Stimulated activated CD4-positive, alpha-beta T cell treated with anti-CD3 and anti-CD28 coated beads, Interleukin-2, amount 100 ng/mL, for 4 hours (primary cell): Measurements from ENCODE around the gene NFIB.

Source experiments
- DNase-seq: peaks from one replicate; pipeline ENCODE4 v3.0.0-alpha.2; 2020; ENCODE audit warnings: low read depth

Gene NFIB

GRCh38 chr9:14147738-14148137 lies 166.2 kb downstream of the NFIB start:
- no peak for DNase-seq

- DNase-seq: no peak
These were observed 167.6 kb downstream of the NFIB start for GRCh38 chr9:14146201-14146874.

- no peak for DNase-seq
These were observed 169.7 kb downstream of the NFIB start for GRCh38 chr9:14144215-14144614.

GRCh38 chr9:14141699-14142098 lies 172.2 kb downstream of the NFIB start:
- DNase-seq: no peak

- DNase-seq: no peak
These were observed 173.7 kb downstream of the NFIB start for GRCh38 chr9:14140096-14140697.

GRCh38 chr9:14139287-14139686 lies 174.7 kb downstream of the NFIB start:
- DNase-seq: no peak

GRCh38 chr9:14136646-14137370 lies 177.1 kb downstream of the NFIB start:
- no peak for DNase-seq

GRCh38 chr9:14136047-14136635 lies 177.8 kb downstream of the NFIB start:
- DNase-seq: no peak

GRCh38 chr9:14135421-14135820 lies 178.5 kb downstream of the NFIB start:
- no peak for DNase-seq

- DNase-seq: no peak
These were observed 180.5 kb downstream of the NFIB start for GRCh38 chr9:14133394-14133793.

- DNase-seq: no peak
These were observed 181.2 kb downstream of the NFIB start for GRCh38 chr9:14132775-14133174.

GRCh38 chr9:14131356-14132088 lies 182.4 kb downstream of the NFIB start:
- DNase-seq: no peak

- DNase-seq: no peak
These were observed 186.3 kb downstream of the NFIB start for GRCh38 chr9:14127656-14128055.

- no peak for DNase-seq
These were observed 194.0 kb downstream of the NFIB start for GRCh38 chr9:14119694-14120514.

- DNase-seq: no peak
These were observed 201.7 kb downstream of the NFIB start for GRCh38 chr9:14112226-14112625.

- DNase-seq: no peak
These were observed 202.2 kb downstream of the NFIB start for GRCh38 chr9:14111696-14112095.

- DNase-seq: no peak
These were observed 206.0 kb downstream of the NFIB start for GRCh38 chr9:14107977-14108376.

- DNase-seq: no peak
These were observed 206.4 kb downstream of the NFIB start for GRCh38 chr9:14107495-14107894.

GRCh38 chr9:14106699-14107098 lies 207.2 kb downstream of the NFIB start:
- DNase-seq: no peak

GRCh38 chr9:14104496-14104895 lies 209.4 kb downstream of the NFIB start:
- DNase-seq: no peak

GRCh38 chr9:14103115-14103514 lies 210.8 kb downstream of the NFIB start:
- DNase-seq: no peak
